B cell (primary cell): ENCODE data around the gene KIAA0586.

ENCODE experiments used
- CTCF ChIP-seq: fragments of 200-600 bp; IDR thresholded peaks from one replicate; pipeline ENCODE4 v1.8.0; 2022; ENCODE audit warnings: antibody characterized with exemption, mild to moderate bottlenecking
- EZH2 ChIP-seq: IDR thresholded peaks from 2 replicates; pipeline ENCODE4 v1.6.1; 2012; ENCODE audit warnings: borderline replicate concordance, low read depth, mild to moderate bottlenecking, moderate library complexity, low read length; ENCODE audit not compliant: insufficient read depth, poor library complexity, severe bottlenecking

DNA sequence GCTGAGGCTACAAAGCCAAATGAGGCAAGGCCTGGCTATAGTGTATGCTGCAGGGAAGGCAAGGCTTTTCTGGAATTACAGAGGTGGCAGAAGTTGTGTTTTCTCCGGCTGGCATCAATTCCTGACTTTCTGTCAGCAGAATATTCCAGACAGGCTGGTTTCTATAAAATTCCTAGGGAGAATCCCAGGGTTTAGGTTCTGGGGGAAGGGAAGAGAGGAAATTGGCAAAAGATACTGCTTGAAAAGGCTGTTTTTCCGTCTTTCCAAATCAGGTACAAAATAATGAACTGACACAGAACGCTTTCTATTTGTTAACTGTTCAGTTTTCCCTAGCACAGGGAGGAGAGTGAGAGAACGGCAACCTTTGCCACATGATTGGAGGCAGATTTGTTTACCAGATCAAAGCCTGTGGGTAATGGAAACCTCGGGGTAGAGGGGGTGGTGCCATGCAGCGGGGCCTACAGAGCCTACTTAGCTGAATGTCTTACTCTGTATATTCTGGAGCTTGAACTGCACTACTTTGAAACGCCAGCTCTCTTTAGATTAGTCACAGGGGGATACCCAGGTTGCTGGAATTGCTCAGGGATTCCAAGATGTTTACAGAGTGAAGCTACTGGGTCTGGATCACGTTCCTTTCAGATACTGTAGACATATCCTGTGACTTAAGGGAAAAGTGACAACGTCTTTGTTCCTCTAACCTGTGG is 144.4 kb downstream of the KIAA0586 start:
- TF ChIP-seq CTCF (no peak), EZH2 (no peak)
